NCI-H128 (cell line): ENCODE measurements around the gene EMC6.
A peak's percentile ranks its signal among the peaks of the same experiment; 100 is the strongest.

Source experiments
- DNase-seq: peaks from one replicate; lab custom pipeline; 2025; ENCODE audit not compliant: unreplicated experiment; lab: John Stamatoyannopoulos, UW

EMC6 gene

GRCh38 chr17:3668279-3669084, at the start of gene EMC6, which contains the start of gene TAX1BP3:
TSS of gene EMC6 (plus strand) at chr17:3668812. CDS start at chr17:3669147, 335 bp downstream.
TSS of gene TAX1BP3 (minus strand) at chr17:3668578. CDS start at chr17:3668526, 52 bp downstream.
- DNase-seq: peak; percentile 86

- DNase-seq: no peak
These were observed 47.4 kb upstream of the EMC6 start for GRCh38 chr17:3621146-3621720.

- no peak for DNase-seq
These were observed 45.5 kb upstream of the EMC6 start for GRCh38 chr17:3622977-3623594.

DNA sequence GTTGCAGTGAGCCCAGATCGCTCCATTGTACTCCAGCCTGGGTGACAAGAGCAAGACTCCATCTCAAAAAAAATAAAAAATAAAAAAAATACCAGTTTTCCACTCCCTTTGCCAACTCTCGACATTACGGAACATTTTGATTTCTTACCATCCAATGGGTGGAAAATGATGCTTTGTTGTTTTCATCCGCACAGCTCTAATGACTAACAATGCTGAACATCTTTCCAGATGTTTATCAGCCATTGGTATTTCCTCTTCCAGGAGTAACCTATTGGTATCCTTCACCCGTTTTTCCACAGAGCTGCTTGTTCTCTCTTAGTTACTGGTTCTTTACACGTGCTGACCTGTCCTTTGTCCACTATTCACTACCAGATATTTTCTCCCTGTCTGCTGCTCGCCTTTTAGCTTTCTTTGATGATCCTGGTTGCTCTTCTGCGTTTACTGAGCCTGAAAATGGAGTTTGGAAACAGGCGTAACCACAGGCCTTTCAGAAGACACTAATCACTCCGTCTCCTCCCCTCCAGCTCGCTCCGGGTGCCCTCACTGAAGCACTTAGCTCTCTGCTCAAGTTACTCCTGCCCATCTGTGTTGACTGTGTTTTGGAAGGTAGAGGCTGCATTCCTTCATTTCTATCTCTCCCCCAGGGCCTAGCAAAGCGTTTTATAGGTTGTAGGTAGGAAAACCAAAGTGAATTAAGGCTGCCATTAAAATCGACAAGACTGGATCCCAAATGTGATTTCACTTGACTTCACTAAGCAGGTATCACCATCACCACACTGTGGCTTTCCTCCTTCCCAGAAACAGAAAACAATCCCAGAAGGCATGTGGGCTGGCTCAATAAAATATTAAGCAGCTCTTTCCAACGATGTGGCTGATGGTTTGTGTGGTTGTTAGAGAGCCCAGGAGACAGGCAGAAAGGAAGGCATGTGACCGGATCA, 41.5 kb upstream of the EMC6 start:
- no peak for DNase-seq

GRCh38 chr17:3627769-3628167, 40.8 kb upstream of the EMC6 start:
- no peak for DNase-seq

DNA sequence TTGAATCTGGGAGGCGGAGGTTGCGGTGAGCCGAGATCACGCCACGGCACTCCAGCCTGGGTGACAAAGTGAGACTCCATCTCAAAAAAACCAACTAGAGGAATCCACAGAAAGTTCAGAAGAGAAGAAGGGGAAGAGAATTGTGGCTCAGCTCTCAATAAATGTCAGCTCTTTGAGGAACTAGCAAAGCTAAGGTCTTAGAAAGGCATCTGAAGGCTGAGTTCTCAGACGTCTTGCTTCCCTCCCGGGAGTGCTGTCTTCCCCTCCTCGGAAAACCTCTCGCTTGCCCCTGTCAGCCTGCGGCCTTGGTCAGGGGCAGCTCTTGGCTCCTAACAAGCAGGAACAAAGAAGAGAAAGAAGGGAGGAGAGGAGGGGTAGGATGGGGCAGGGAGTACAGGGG, 37.8 kb upstream of the EMC6 start:
- DNase-seq: no peak

GRCh38 chr17:3632287-3632686, 36.3 kb upstream of the EMC6 start:
- no peak for DNase-seq

DNA sequence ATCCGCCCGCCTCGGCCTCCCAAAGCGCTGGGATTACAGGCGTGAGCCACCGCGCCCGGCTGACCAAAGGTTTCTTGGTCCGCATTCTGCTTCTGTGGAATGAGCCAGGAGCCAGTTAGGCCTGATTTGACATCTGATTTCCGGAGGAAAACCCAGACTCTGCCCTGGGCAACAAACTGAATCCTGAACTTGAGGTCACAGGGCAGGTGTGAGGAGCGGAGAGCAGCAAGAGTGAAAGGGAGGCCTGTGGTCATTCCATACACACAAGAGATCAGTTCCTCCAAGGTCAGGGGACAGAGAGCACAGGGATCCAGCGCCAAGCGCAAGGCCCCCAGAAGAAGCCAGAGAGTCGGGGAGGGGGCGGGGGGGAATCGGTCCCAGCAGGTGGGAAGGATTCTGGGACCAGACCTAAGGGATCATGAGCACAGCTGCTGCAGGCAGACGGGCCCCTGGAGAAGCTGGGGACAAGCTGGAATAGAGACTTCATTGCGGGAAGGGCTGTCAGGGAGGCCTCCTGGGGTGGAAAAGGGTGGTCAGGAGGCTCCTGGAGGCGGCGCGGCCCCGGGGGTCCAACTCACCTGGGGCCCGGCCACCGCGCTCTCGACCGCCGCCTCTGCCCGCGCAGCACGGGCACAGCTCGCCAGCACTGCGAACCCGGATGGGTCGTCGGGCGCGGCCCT, 33.0 kb upstream of the EMC6 start:
- DNase-seq: no peak

- peak; percentile 78 for DNase-seq
These were observed 32.3 kb upstream of the EMC6 start, which contains the start of the genes CTNS and SHPK for GRCh38 chr17:3636154-3636907. TSS of gene CTNS (plus strand) at chr17:3636760. CDS start at chr17:3640207, 3,447 bp downstream. TSS of gene SHPK (minus strand) at chr17:3636250. CDS start at chr17:3636219, 31 bp downstream.

GRCh38 chr17:3636908-3637373, 31.7 kb upstream of the EMC6 start:
- no peak for DNase-seq

DNA sequence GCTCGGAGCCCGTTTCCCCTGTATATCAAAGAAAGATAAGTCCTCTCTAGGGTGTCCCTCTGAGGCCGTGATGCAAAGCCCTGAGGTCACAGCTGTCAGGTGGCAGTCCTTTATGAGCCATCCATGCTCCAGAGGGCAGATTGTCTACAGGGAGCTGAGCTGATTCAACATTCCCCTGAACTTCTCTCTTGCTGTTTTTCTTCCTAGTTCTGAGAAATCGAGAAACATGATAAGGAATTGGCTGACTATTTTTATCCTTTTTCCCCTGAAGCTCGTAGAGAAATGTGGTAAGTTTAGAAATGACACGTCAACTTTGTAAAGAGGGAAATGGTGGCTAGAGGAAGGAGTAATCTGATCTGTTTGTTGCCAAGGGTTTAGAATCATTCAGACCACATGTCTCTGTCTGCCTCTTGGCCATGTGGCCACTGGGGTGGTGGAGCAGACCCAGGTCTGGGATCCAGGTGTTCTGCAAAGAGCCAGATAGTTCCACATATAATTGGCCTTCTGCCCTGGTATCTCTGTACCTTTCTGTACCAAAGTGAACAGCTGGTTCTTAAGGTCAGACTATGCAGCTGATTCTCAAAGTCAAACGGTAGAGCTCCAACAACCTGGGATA, 28.5 kb upstream of the EMC6 start:
- DNase-seq: no peak

- no peak for DNase-seq
These were observed 27.6 kb upstream of the EMC6 start for GRCh38 chr17:3641014-3641413.

GRCh38 chr17:3641717-3642486, 26.7 kb upstream of the EMC6 start:
- DNase-seq: no peak

DNA sequence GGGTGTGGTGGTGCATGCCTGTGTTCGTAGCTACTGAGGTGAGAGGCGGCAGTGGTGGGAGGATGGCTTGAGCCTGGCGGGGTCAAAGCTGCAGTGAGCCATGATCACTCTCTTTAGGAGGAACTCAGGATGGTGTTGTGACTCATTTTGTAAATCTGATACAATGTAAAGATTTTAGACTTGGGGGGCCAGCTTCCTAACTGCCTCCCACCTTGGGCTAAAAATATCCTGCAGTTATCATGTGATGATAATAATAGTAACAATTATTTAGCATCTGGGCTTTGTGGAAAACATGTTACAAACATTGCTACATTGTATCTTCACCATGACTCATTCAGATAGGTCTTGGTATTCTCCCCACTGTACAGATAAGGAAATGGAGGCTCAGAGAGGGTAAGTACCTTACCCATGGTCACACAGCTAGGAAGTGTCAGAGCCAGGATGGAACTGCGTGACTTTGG, 24.7 kb upstream of the EMC6 start:
- no peak for DNase-seq

DNA sequence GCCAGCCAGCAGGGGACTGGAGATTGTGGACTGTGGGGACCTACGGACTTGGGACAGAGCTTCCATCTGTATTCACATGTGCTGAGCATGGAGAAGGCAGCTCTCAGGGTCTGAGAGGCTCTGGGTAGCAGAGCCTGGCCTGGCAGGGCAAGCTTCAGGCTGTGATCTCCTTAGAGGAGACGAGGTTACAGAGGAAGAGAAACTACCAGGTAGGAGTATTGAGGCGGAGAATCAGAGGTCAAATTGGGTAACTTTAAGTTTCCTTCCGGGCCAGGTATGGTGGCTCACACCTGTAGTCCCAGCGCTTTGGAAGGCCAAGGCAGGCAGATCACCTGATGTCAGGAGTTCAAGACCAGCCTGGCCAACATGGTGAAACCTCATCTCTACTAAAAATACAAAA, 23.3 kb upstream of the EMC6 start:
- DNase-seq: no peak

DNA sequence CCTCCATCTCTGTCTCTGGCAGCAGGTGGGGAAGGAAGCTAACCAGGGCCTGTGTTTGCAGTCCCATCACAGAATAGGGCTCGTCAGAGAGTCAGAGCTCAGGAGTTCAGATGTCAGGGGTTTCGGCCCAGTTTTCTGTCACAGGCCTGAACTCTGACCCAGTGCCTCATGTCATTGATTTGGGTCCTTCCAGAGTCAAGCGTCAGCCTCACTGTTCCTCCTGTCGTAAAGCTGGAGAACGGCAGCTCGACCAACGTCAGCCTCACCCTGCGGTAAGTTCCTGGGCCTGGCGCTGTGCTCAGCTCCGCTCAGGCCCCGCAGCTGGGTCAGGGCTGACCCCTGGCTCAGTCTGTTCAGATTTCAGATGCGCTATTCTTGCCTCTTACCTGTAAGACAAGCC, 21.4 kb upstream of the EMC6 start:
- DNase-seq: no peak

- no peak for DNase-seq
These were observed 20.6 kb upstream of the EMC6 start for GRCh38 chr17:3647769-3648555.
